Measurements from ENCODE around the gene GPRC5C. TPM values are rescaled to one million over a fixed set of nuclear protein-coding genes. Genes with fewer than 3 reads are reported as not detected.

Gene GPRC5C
- total and polyA plus RNA-seq, 8 donors, result 38.2 to 106 (median 49.9) TPM

- no peak for ATAC-seq
- Histone ChIP-seq H3K4me1 (peaks cover 21 to 24% (median 21%) of the 10 kb centered on the region in 3 donors), H3K4me3 (no peak overlapping the region), H3K9me3 (no peaks in the 10 kb centered on the region), H3K27me3 (no peaks in the 10 kb centered on the region), H3K36me3 (no peaks in the 10 kb centered on the region), H3K27ac (peak overlapping the region; percentile 59 to 87 (median 72))
- 82 to 87% methylated on average over 9 of the region's 9 CpGs for WGBS, 2 donors
- DNase-seq, result peak in 1 of 6 donors; percentile 22
- TF ChIP-seq, protein P1, sequence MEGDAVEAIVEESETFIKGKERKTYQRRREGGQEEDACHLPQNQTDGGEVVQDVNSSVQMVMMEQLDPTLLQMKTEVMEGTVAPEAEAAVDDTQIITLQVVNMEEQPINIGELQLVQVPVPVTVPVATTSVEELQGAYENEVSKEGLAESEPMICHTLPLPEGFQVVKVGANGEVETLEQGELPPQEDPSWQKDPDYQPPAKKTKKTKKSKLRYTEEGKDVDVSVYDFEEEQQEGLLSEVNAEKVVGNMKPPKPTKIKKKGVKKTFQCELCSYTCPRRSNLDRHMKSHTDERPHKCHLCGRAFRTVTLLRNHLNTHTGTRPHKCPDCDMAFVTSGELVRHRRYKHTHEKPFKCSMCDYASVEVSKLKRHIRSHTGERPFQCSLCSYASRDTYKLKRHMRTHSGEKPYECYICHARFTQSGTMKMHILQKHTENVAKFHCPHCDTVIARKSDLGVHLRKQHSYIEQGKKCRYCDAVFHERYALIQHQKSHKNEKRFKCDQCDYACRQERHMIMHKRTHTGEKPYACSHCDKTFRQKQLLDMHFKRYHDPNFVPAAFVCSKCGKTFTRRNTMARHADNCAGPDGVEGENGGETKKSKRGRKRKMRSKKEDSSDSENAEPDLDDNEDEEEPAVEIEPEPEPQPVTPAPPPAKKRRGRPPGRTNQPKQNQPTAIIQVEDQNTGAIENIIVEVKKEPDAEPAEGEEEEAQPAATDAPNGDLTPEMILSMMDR (IDR thresholded peaks at IDR 0.05), result no peak
- intact Hi-C loops (cut with DNase I), result no loop called here
- no peak for FAIRE-seq
These were observed 5.3 kb upstream of the GPRC5C start for GRCh38 chr17:74426551-74427047.

DNA sequence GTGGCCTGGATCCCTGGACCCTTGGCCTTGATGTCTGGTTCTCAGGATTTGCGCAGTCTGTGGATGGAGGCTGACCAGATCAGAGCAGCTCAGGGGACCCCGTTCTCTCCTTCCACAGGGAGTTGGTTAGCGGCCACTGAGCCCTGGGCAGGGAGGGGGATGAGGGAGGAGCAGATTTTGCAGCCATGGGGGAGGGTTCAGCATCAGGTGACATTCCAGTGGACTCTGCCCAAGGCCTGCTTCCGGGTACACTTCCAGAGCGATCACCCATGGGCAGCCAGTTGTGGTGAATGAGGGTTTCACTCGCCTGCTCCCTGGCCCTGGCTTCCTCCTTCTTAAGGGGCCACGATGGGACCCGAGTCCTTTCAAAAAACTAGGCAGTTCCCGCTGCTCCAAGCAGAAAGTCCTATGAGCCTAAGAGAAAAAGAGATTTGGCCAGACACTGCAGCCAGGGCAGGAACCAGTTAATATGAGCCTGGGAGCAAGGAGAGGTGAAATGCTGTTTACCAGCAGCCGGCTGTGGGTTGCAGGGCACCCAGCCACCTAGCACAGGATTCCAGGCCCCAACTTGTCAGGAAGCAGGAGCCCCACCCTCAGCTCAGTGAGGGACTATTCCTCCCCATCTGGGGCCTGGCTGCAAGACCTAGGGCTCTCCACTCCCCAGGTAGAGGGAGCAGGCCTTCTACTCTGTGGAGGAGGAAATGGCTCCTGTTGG is 4.7 kb upstream of the GPRC5C start:
- Histone ChIP-seq H3K27me3 (no peaks in the 10 kb centered on the region), H3K27ac (peak overlapping the region; percentile 59 to 87 (median 72)), H3K36me3 (no peaks in the 10 kb centered on the region), H3K9me3 (no peaks in the 10 kb centered on the region), H3K4me1 (peaks cover 21 to 24% (median 21%) of the 10 kb centered on the region in 3 donors), H3K4me3 (no peak overlapping the region)
- no peak for FAIRE-seq
- peak; percentile 15 to 44 (median 28) for ATAC-seq
- intact Hi-C loops (cut with DNase I), result no loop called here
- DNase-seq, result peak in 5 of 6 donors; percentile 73 to 83 (median 79)
- TF ChIP-seq, protein P1 (IDR thresholded peaks at IDR 0.05), result no peak
- WGBS, 2 donors, result 21 to 36% methylated on average over 10 of the region's 10 CpGs

- H3K27ac ChIP-seq, result peak overlapping the region; percentile 59 to 87 (median 72)
- DNase-seq, result peak in 1 of 6 donors; percentile 24
- ATAC-seq, result no peak
- H3K27me3 ChIP-seq, result no peaks in the 10 kb centered on the region
- H3K4me3 ChIP-seq, result no peak overlapping the region
- 39 to 58% methylated on average over 6 of the region's 6 CpGs for WGBS, 2 donors
- H3K36me3 ChIP-seq, result no peaks in the 10 kb centered on the region
- TF ChIP-seq, protein P1 (IDR thresholded peaks at IDR 0.05), result no peak
- no peak for FAIRE-seq
- intact Hi-C loops (cut with DNase I), result no loop called here
- H3K4me1 ChIP-seq, result peaks cover 21 to 24% (median 21%) of the 10 kb centered on the region in 3 donors
- H3K9me3 ChIP-seq, result no peaks in the 10 kb centered on the region
These were observed 4.1 kb upstream of the GPRC5C start for GRCh38 chr17:74427763-74428153.

DNA sequence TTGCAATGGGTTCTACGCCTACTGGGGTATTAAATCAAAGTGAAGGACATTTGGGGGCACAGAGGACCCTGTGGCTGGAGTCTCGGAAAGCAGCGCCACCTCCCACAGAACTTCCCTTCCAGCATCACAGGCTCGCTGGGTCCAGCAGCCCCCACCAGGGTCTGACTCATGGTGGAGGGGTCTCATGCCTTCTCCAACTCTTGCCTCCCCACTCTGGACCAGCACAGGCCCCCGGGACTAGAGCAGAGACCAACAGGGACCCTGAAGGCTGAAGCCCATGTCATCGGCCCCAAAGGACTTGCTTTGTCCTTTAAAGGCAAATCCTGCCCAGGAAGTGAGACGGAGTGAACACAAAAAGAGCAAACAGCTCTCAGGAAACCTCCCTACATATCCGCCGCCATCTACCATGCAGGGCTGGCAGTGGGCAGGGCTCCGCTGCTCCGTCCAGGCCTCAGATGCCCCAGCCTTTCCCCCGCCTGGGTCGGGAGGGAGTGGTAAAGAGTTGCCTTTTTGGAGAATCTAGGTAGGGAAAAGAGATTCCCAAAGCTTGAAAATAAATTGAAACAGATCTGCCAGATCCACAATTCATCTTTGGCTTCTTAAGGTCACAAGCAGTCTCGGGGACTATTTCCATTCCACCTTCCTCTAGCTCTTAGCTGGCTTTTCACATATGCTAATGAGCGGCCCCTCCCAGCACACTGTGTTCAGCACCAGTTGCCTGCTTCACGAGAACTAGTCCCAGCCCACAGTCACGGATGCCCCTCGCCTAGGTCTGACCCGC is 2.1 kb upstream of the GPRC5C start:
- H3K4me1 ChIP-seq, result peaks cover 21 to 30% (median 28%) of the 10 kb centered on the region in 3 donors
- no peaks in the 10 kb centered on the region for H3K36me3 ChIP-seq

More for the DNA sequence above, 2.1 kb upstream of the GPRC5C start:
- FAIRE-seq (no peak), ATAC-seq (peak in 3 of 4 donors; percentile 11 to 16 (median 12)), DNase-seq (peak in 3 of 6 donors; percentile 52 to 57 (median 56))
- TF ChIP-seq, protein P1 (IDR thresholded peaks at IDR 0.05), result no peak
- Histone ChIP-seq H3K27me3 (no peaks in the 10 kb centered on the region), H3K9me3 (no peaks in the 10 kb centered on the region), H3K4me3 (peak overlapping the region in 3 of 4 donors; percentile 80 to 89 (median 82)), H3K27ac (peak overlapping the region; percentile 99)
- intact Hi-C loops (cut with DNase I), result no loop called here
- WGBS, 2 donors, result 40 to 45% methylated on average over 19 of the region's 19 CpGs
